IPS-18c (cell line): ENCODE data around the gene DEFB119.
"Not testable (repeated sequence)": the region's sequence is repeated elsewhere in the genome, so short reads cannot be mapped to it uniquely, and the experiment has no call there.

Experiments
- H3K4me3 ChIP-seq: 2 replicates; pipeline ENCODE4 v1.7.0; 2013; ENCODE audit warnings: low read depth, mild to moderate bottlenecking, low read length, moderate library complexity; ENCODE audit not compliant: insufficient read depth
- H3K9me3 ChIP-seq: one replicate; pipeline ENCODE4 v1.6.1; 2013; ENCODE audit warnings: mild to moderate bottlenecking, low read length, moderate library complexity; ENCODE audit not compliant: control insufficient read depth, insufficient read depth

Gene DEFB119

GRCh38 chr20:31390490-31390889 lies at the start of gene DEFB119:
DEFB119 (minus strand) TSS chr20:31390590; CDS start chr20:31390483, 107 bp downstream.
- H3K9me3 ChIP-seq, result peaks cover 3% of the 10 kb centered on the region
- H3K4me3 ChIP-seq, result no peak within 1 kb of the TSS

GRCh38 chr20:31430568-31431115 lies 40.3 kb upstream of the DEFB119 start:
- H3K4me3 ChIP-seq, result no peak overlapping the region
- peaks cover 2% of the 10 kb centered on the region for H3K9me3 ChIP-seq

GRCh38 chr20:31427576-31427975 lies 37.2 kb upstream of the DEFB119 start:
- not testable (repeated sequence) for H3K9me3 ChIP-seq, H3K4me3 ChIP-seq

- not testable (repeated sequence) for H3K9me3 ChIP-seq, H3K4me3 ChIP-seq
These were observed 36.6 kb upstream of the DEFB119 start for GRCh38 chr20:31426891-31427551.

GRCh38 chr20:31425797-31426196 lies 35.4 kb upstream of the DEFB119 start:
- H3K9me3 ChIP-seq, result peaks cover 8% of the 10 kb centered on the region
- H3K4me3 ChIP-seq, result no peak overlapping the region

GRCh38 chr20:31418307-31418706 lies 27.9 kb upstream of the DEFB119 start:
- no peak overlapping the region for H3K4me3 ChIP-seq
- H3K9me3 ChIP-seq, result peaks cover 3% of the 10 kb centered on the region

- Histone ChIP-seq H3K9me3 (peaks cover under 1% of the 10 kb centered on the region), H3K4me3 (no peak overlapping the region)
These were observed 25.3 kb upstream of the DEFB119 start for GRCh38 chr20:31415653-31416052.

GRCh38 chr20:31414381-31414780 lies 24.0 kb upstream of the DEFB119 start:
- Histone ChIP-seq H3K9me3 (peaks cover 5% of the 10 kb centered on the region), H3K4me3 (no peak overlapping the region)

GRCh38 chr20:31410011-31410410 lies 19.6 kb upstream of the DEFB119 start:
- Histone ChIP-seq H3K9me3 (peaks cover 18% of the 10 kb centered on the region), H3K4me3 (no peak overlapping the region)

GRCh38 chr20:31406115-31406514 lies 15.7 kb upstream of the DEFB119 start, which contains the start of gene DEFB121:
DEFB121 (minus strand) TSS chr20:31406215; CDS start chr20:31406152, 63 bp downstream.
- H3K9me3 ChIP-seq, result peaks cover 30% of the 10 kb centered on the region
- no peak within 1 kb of the TSS; the same call in 1 of the 2 replicates for H3K4me3 ChIP-seq

GRCh38 chr20:31403886-31404285 lies 13.5 kb upstream of the DEFB119 start:
- Histone ChIP-seq H3K4me3 (no peak overlapping the region), H3K9me3 (peaks cover 25% of the 10 kb centered on the region)

GRCh38 chr20:31394900-31395299 lies 4.5 kb upstream of the DEFB119 start:
- H3K9me3 ChIP-seq, result peaks cover 2% of the 10 kb centered on the region

GRCh38 chr20:31392836-31393235 lies 2.4 kb upstream of the DEFB119 start:
- H3K4me3 ChIP-seq, result no peak overlapping the region
- H3K9me3 ChIP-seq, result peaks cover 3% of the 10 kb centered on the region

More at GRCh38 chr20:31394900-31395299, 4.5 kb upstream of the DEFB119 start:
- no peak overlapping the region; the same call in 1 of the 2 replicates for H3K4me3 ChIP-seq

- H3K9me3 ChIP-seq, result peaks cover 9% of the 10 kb centered on the region
- no peak overlapping the region for H3K4me3 ChIP-seq
These were observed 16.0 kb downstream of the DEFB119 start for GRCh38 chr20:31374346-31374745.

GRCh38 chr20:31368301-31368700 lies 22.1 kb downstream of the DEFB119 start, which contains the start of gene DEFB118:
DEFB118 (plus strand) TSS chr20:31368601; CDS start chr20:31368651, 50 bp downstream.
- Histone ChIP-seq H3K9me3 (peaks cover 18% of the 10 kb centered on the region), H3K4me3 (no peak within 1 kb of the TSS)

GRCh38 chr20:31364272-31364671 lies 26.1 kb downstream of the DEFB119 start:
- peaks cover 20% of the 10 kb centered on the region for H3K9me3 ChIP-seq
- not testable (repeated sequence) for H3K4me3 ChIP-seq

GRCh38 chr20:31363295-31363694 lies 27.1 kb downstream of the DEFB119 start:
- Histone ChIP-seq H3K9me3 (peaks cover 14% of the 10 kb centered on the region), H3K4me3 (no peak overlapping the region)

GRCh38 chr20:31355981-31356380 lies 34.4 kb downstream of the DEFB119 start:
- peaks cover 5% of the 10 kb centered on the region for H3K9me3 ChIP-seq
- H3K4me3 ChIP-seq, result no peak overlapping the region
